HUES48 (cell line): ENCODE data around the gene LXN.
A peak's percentile ranks its signal among the peaks of the same experiment; 100 is the strongest.

Source experiments
- H3K27ac ChIP-seq: one replicate; pipeline ENCODE4 v1.7.0; 2013; ENCODE audit warnings: low read depth, low read length, inconsistent platforms
- H3K27me3 ChIP-seq: 2 replicates; pipeline ENCODE4 v1.6.1; 2013; ENCODE audit warnings: mild to moderate bottlenecking, low read length; ENCODE audit not compliant: control insufficient read depth, insufficient read depth
- H3K36me3 ChIP-seq: 2 replicates; pipeline ENCODE4 v1.6.1; 2013; ENCODE audit warnings: low read length; ENCODE audit not compliant: control insufficient read depth, insufficient read depth
- H3K4me1 ChIP-seq: 2 replicates; pipeline ENCODE4 v1.6.1; 2013; ENCODE audit warnings: mild to moderate bottlenecking, low read length; ENCODE audit not compliant: control insufficient read depth, insufficient read depth
- H3K4me3 ChIP-seq: 2 replicates; pipeline ENCODE4 v1.5.1; 2013; ENCODE audit warnings: mild to moderate bottlenecking, low read depth, low read length
- H3K9ac ChIP-seq: 2 replicates; pipeline ENCODE4 v1.6.1; 2013; ENCODE audit warnings: mild to moderate bottlenecking, low read depth, low read length, moderate library complexity
- H3K9me3 ChIP-seq: 2 replicates; pipeline ENCODE4 v1.6.1; 2013; ENCODE audit warnings: low read length; ENCODE audit not compliant: control insufficient read depth, insufficient read depth

Gene LXN

GRCh38 chr3:158644345-158644908 lies 28.0 kb downstream of the LXN start, which contains the start of gene GFM1:
Gene GFM1 (plus strand): TSS chr3:158644527. CDS start chr3:158644635, 108 bp downstream.
- Histone ChIP-seq H3K27ac (peak within 1 kb of the TSS; percentile 91), H3K4me1 (peaks cover 6% of the 10 kb centered on the region), H3K4me3 (peak within 1 kb of the TSS; percentile 93), H3K9me3 (no peaks in the 10 kb centered on the region), H3K9ac (peak within 1 kb of the TSS; percentile 74), H3K36me3 (peaks cover 34% of the 10 kb centered on the region), H3K27me3 (no peaks in the 10 kb centered on the region)

- no peaks in the 10 kb centered on the region for H3K9me3 ChIP-seq
- H3K27me3 ChIP-seq: no peaks in the 10 kb centered on the region
- H3K4me3 ChIP-seq: no peak overlapping the region
- peaks cover 6% of the 10 kb centered on the region for H3K4me1 ChIP-seq
- no peak overlapping the region for H3K9ac ChIP-seq
- no peak overlapping the region for H3K27ac ChIP-seq
- peaks cover 18% of the 10 kb centered on the region for H3K36me3 ChIP-seq
Measured at GRCh38 chr3:158642474-158643210, 29.8 kb downstream of the LXN start.

GRCh38 chr3:158642005-158642404 lies 30.4 kb downstream of the LXN start:
- Histone ChIP-seq H3K27ac (no peak overlapping the region), H3K9me3 (no peaks in the 10 kb centered on the region), H3K4me1 (peaks cover 6% of the 10 kb centered on the region), H3K4me3 (no peak overlapping the region), H3K9ac (no peak overlapping the region), H3K27me3 (no peaks in the 10 kb centered on the region), H3K36me3 (peaks cover 12% of the 10 kb centered on the region)

- Histone ChIP-seq H3K27me3 (no peaks in the 10 kb centered on the region), H3K4me3 (no peak overlapping the region), H3K27ac (no peak overlapping the region), H3K9ac (no peak overlapping the region), H3K4me1 (peaks cover 6% of the 10 kb centered on the region), H3K36me3 (no peaks in the 10 kb centered on the region), H3K9me3 (no peaks in the 10 kb centered on the region)
Measured at GRCh38 chr3:158640646-158641045, 31.8 kb downstream of the LXN start.

- H3K4me3 ChIP-seq: no peak overlapping the region
- H3K27me3 ChIP-seq: no peaks in the 10 kb centered on the region
- peaks cover 10% of the 10 kb centered on the region for H3K4me1 ChIP-seq
- no peak overlapping the region for H3K27ac ChIP-seq
- no peak overlapping the region for H3K9ac ChIP-seq
- H3K36me3 ChIP-seq: no peaks in the 10 kb centered on the region
- H3K9me3 ChIP-seq: 0 out of 2 replicates have a peak, but pooled peaks cover 3% of the 10 kb centered on the region
Measured at GRCh38 chr3:158631981-158632380, 40.5 kb downstream of the LXN start.

GRCh38 chr3:158625881-158626280 lies 46.6 kb downstream of the LXN start:
- H3K36me3 ChIP-seq: no peaks in the 10 kb centered on the region
- H3K27ac ChIP-seq: no peak overlapping the region
- 0 out of 2 replicates have a peak, but pooled peaks cover under 1% of the 10 kb centered on the region for H3K9me3 ChIP-seq
- H3K4me3 ChIP-seq: no peak overlapping the region
- H3K9ac ChIP-seq: no peak overlapping the region
- H3K4me1 ChIP-seq: no peaks in the 10 kb centered on the region
- no peaks in the 10 kb centered on the region for H3K27me3 ChIP-seq

GRCh38 chr3:158617982-158618875 lies 54.2 kb downstream of the LXN start:
- H3K36me3 ChIP-seq: no peaks in the 10 kb centered on the region
- H3K9me3 ChIP-seq: peaks cover 38% of the 10 kb centered on the region
- no peak overlapping the region for H3K4me3 ChIP-seq
- no peak overlapping the region for H3K27ac ChIP-seq
- no peaks in the 10 kb centered on the region for H3K27me3 ChIP-seq
- no peaks in the 10 kb centered on the region for H3K4me1 ChIP-seq
- no peak overlapping the region for H3K9ac ChIP-seq
